Breast epithelium (tissue), 4 donors: ENCODE results near the gene CDK19. TPM values are rescaled to one million over a fixed set of nuclear protein-coding genes. Genes with fewer than 3 reads are reported as not detected.

Source experiments
- DNase-seq, 2 donors: peaks; one replicate each; pipeline ENCODE4 v3.0.0-alpha.2; 2019; ENCODE audit warnings: low spot score in 2 of 2
- H3K27ac ChIP-seq, 2 donors: fragments of 200-600 bp; sonication (generic) in 1 of 2; one replicate each; pipeline ENCODE4 v1.5.1; 2016 to 2019; ENCODE audit warnings: mild to moderate bottlenecking in 1 of 2
- H3K27me3 ChIP-seq, 2 donors: fragments of 200-600 bp; sonication (generic) in 1 of 2; one replicate each; pipeline versions ENCODE4 v1.5.1 to v1.6.0; 2017 to 2019; ENCODE audit warnings: control low read depth in 1 of 2, mild to moderate bottlenecking in 1 of 2
- H3K36me3 ChIP-seq: fragments of 200-600 bp; one replicate; pipeline ENCODE4 v1.5.1; 2019
- H3K4me1 ChIP-seq, 2 donors: fragments of 200-600 bp; sonication (generic); one replicate each; pipeline ENCODE4 v1.5.1; 2016 to 2019; ENCODE audit warnings: control low read depth in 1 of 2
- H3K4me3 ChIP-seq, 3 donors: fragments of 200-600 bp; sonication (generic); 1 replicate in 2 of 3; 2 replicates in 1 of 3; pipeline ENCODE4 v1.5.1; 2016 to 2019; ENCODE audit warnings: mild to moderate bottlenecking in 3 of 3, moderate library complexity in 2 of 3
- H3K9me3 ChIP-seq, 2 donors: fragments of 200-600 bp; sonication (generic) in 1 of 2; one replicate each; pipeline ENCODE4 v1.5.1; 2016 to 2019; ENCODE audit warnings: control low read depth in 1 of 2
- CTCF ChIP-seq, 3 donors: fragments of 450-650 bp; IDR thresholded peaks; one replicate each; pipeline ENCODE4 v1.5.1; 2016 to 2017; ENCODE audit warnings: antibody characterized with exemption in 3 of 3, mild to moderate bottlenecking in 3 of 3, moderate library complexity in 3 of 3
- POLR2A ChIP-seq: fragments of 450-650 bp; IDR thresholded peaks from one replicate; pipeline ENCODE4 v1.6.1; 2016; ENCODE audit warnings: antibody characterized with exemption, mild to moderate bottlenecking, moderate library complexity
- POLR2AphosphoS5 ChIP-seq, 3 donors: sonication (generic); formaldehyde crosslinking; IDR thresholded peaks; one replicate each; pipeline ENCODE4 v1.6.1; 2017; ENCODE audit warnings: antibody characterized with exemption in 3 of 3
- intact Hi-C: fragments of 100-400 bp; cut with DNase I; formaldehyde crosslinking; loops from one replicate; pipeline ENCODE4 v1.15.1; 2023; ENCODE audit warnings: low total_unique reads
- total RNA-seq, 3 donors: library from RNA; depleted of rRNA; stranded (reverse); fragments of >200 nt; gene quantifications; one replicate each; pipeline ENCODE4 v1.1.0, GENCODE V29; 2016

CDK19 gene
- total RNA-seq, 3 donors from 2014 or later = 14.1 to 17.9 (median 17.9) TPM

DNA sequence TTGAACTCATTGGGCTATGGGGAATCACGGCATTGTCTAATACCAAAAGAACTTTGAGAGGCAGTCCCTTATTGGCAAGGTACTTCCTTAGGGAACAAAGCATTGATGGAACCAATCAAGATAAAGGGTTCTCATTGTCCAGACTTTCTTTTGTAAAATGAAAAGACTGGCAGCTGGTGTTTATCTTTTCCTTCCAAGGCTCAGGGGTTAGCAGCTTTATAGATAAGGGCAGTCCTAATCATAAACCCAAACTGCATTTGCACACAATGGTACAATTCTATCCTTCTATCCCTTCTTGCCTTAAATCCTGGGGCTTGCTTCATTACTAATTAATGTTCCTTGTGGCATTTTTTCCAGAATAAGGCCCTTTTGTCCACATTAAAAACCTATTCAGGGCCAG is 28.6 kb downstream of the CDK19 start:
- Histone ChIP-seq H3K9me3 (peaks cover 11 to 17% of the 10 kb centered on the region in 2 donors), H3K27ac (no peak overlapping the region), H3K27me3 (no peaks in the 10 kb centered on the region), H3K36me3 (no peaks in the 10 kb centered on the region), H3K4me1 (no peaks in the 10 kb centered on the region), H3K4me3 (no peak overlapping the region)
- TF ChIP-seq POLR2AphosphoS5 (IDR thresholded peaks at IDR 0.05) (no peak), POLR2A (no peak), CTCF (IDR thresholded peaks at IDR 0.05) (no peak)
- DNase-seq = no peak
- intact Hi-C loops = no loop called here

DNA sequence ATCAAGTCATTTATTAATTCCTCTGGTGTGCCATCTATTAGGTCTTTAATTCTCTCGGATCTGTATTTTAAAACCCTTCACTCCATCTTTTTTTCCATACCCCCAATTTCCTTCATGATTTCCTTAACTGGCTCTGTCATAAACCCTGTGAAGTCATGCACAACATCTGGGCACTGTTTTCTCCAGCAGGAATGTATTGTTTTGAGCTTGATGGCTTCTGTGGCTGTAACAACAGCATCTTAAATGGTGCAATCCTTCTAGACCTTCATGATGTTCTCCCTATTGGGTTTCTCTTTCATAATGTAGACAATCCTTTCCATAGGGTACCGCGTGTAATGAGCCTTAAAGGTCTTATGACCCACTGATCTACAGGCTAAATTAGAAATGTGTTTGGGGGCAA is 29.0 kb downstream of the CDK19 start:
- TF ChIP-seq POLR2AphosphoS5 (IDR thresholded peaks at IDR 0.05) = no peak
- TF ChIP-seq POLR2A = no peak
- TF ChIP-seq CTCF (IDR thresholded peaks at IDR 0.05) = no peak
- peaks cover 11 to 17% of the 10 kb centered on the region in 2 donors for H3K9me3 ChIP-seq
- intact Hi-C loops = no loop called here

GRCh38 chr6:110784610-110784979 is 30.7 kb downstream of the CDK19 start:
- TF ChIP-seq POLR2AphosphoS5 (IDR thresholded peaks at IDR 0.05) (no peak), POLR2A (no peak), CTCF (IDR thresholded peaks at IDR 0.05) (no peak)
- intact Hi-C loops = no loop called here
- Histone ChIP-seq H3K27ac (no peak overlapping the region), H3K27me3 (no peaks in the 10 kb centered on the region), H3K9me3 (peaks cover 11 to 17% of the 10 kb centered on the region in 2 donors), H3K4me3 (no peak overlapping the region), H3K36me3 (no peaks in the 10 kb centered on the region), H3K4me1 (no peaks in the 10 kb centered on the region)
- DNase-seq = no peak

More for the DNA sequence above, 29.0 kb downstream of the CDK19 start:
- Histone ChIP-seq H3K4me3 (no peak overlapping the region), H3K27ac (no peak overlapping the region), H3K36me3 (no peaks in the 10 kb centered on the region), H3K4me1 (no peaks in the 10 kb centered on the region), H3K27me3 (no peaks in the 10 kb centered on the region)
- no peak for DNase-seq

- DNase-seq = no peak
- H3K4me1 ChIP-seq = no peaks in the 10 kb centered on the region
- TF ChIP-seq POLR2A (no peak), POLR2AphosphoS5 (IDR thresholded peaks at IDR 0.05) (no peak), CTCF (IDR thresholded peaks at IDR 0.05) (no peak)
- no peaks in the 10 kb centered on the region for H3K27me3 ChIP-seq
- no peaks in the 10 kb centered on the region for H3K9me3 ChIP-seq
- H3K27ac ChIP-seq = no peak overlapping the region
- no peaks in the 10 kb centered on the region for H3K36me3 ChIP-seq
- intact Hi-C loops = loop anchor here (2.0 kb wide), 1 partner anchor 71 kb away; no protein-coding TSS in a partner anchor
- no peak overlapping the region for H3K4me3 ChIP-seq
Measured at GRCh38 chr6:110781522-110782214, 33.6 kb downstream of the CDK19 start.

- H3K36me3 ChIP-seq = no peaks in the 10 kb centered on the region
- H3K4me1 ChIP-seq = no peaks in the 10 kb centered on the region
- H3K9me3 ChIP-seq = no peaks in the 10 kb centered on the region
- intact Hi-C loops = no loop called here
- TF ChIP-seq POLR2A = no peak
- TF ChIP-seq CTCF (IDR thresholded peaks at IDR 0.05) = no peak
- TF ChIP-seq POLR2AphosphoS5 (IDR thresholded peaks at IDR 0.05) = no peak
- no peak for DNase-seq
- no peak overlapping the region for H3K27ac ChIP-seq
- H3K27me3 ChIP-seq = no peaks in the 10 kb centered on the region
- no peak overlapping the region for H3K4me3 ChIP-seq
Measured at GRCh38 chr6:110778333-110778732, 36.9 kb downstream of the CDK19 start.
